HG03520 (cell line): ENCODE results near the gene NEUROG2.
"Not testable (repeated sequence)": the region's sequence is repeated elsewhere in the genome, so short reads cannot be mapped to it uniquely, and the experiment has no call there.

Experiments
- ATAC-seq: cut with Tn5 transposase; IDR thresholded peaks from one replicate; pipeline ENCODE4 v1.9.1; 2021; ENCODE audit warnings: mild to moderate bottlenecking, moderate library complexity; ENCODE audit not compliant: unreplicated experiment

The NEUROG2 gene

GRCh38 chr4:112492321-112492720, 23.7 kb downstream of the NEUROG2 start:
- ATAC-seq: no peak

- ATAC-seq: not testable (repeated sequence)
Measured at GRCh38 chr4:112490808-112491207, 25.2 kb downstream of the NEUROG2 start.

GRCh38 chr4:112485930-112486329, 30.1 kb downstream of the NEUROG2 start:
- no peak for ATAC-seq

GRCh38 chr4:112473985-112474384, 42.0 kb downstream of the NEUROG2 start:
- ATAC-seq: no peak

DNA sequence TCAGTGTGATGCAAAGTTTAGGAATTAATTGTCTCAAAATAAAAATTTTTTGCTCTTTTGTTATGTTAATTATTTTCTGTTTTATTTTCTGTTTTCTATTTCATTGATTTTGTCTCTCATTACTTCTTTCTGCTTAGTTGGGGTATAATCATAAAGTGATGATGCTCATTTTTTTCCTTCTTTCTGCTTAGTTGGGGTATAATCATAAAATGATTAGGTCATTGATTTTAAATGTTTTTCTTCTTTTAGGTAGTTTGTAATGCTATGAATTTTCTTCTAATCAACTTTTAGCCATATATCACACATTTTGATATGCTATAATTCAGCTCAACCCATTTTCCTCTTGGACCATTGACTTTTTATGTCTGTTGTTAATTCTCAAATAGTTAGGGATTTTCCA, 43.7 kb downstream of the NEUROG2 start:
- ATAC-seq: no peak
